Astrocyte of the spinal cord (primary cell): Measurements from ENCODE around the gene CACHD1.
A peak's percentile ranks its signal among the peaks of the same experiment; 100 is the strongest.
"Not testable (repeated sequence)": the region's sequence is repeated elsewhere in the genome, so short reads cannot be mapped to it uniquely, and the experiment has no call there.

Experiments used
- DNase-seq: peaks from one replicate; pipeline ENCODE4 v3.0.0; 2011; ENCODE audit warnings: low read depth, low spot score
- H3K4me3 ChIP-seq: 2 replicates; pipeline ENCODE4 v1.5.1; 2011; ENCODE audit warnings: low read depth, mild to moderate bottlenecking, low read length, moderate library complexity
- CTCF ChIP-seq: IDR thresholded peaks from 2 replicates; pipeline ENCODE4 v1.5.1; 2012; ENCODE audit warnings: low read depth, mild to moderate bottlenecking, low read length, inconsistent platforms
- in situ Hi-C: cut with HindIII; loops from 2 replicates; pipeline ENCODE4 v1.10.0; 2017; ENCODE audit warnings: low sequenced_read_pairs

Gene CACHD1

GRCh38 chr1:64733581-64734286 is 263.8 kb downstream of the CACHD1 start:
- in situ Hi-C loops, result no loop called here
- peak; percentile 44 for DNase-seq
- no peak for TF ChIP-seq CTCF
- H3K4me3 ChIP-seq, result no peak overlapping the region

- in situ Hi-C loops, result no loop called here
- H3K4me3 ChIP-seq, result no peak overlapping the region
- no peak for DNase-seq
- no peak for TF ChIP-seq CTCF
Observed at GRCh38 chr1:64734287-64734652, 264.3 kb downstream of the CACHD1 start.

GRCh38 chr1:64740687-64741086 is 270.8 kb downstream of the CACHD1 start:
- H3K4me3 ChIP-seq, DNase-seq, in situ Hi-C loops: not testable (repeated sequence)
